ENCODE results near the gene TRRAP.
"Not testable (repeated sequence)": the region's sequence is repeated elsewhere in the genome, so short reads cannot be mapped to it uniquely, and the experiment has no call there.

The TRRAP gene

DNA sequence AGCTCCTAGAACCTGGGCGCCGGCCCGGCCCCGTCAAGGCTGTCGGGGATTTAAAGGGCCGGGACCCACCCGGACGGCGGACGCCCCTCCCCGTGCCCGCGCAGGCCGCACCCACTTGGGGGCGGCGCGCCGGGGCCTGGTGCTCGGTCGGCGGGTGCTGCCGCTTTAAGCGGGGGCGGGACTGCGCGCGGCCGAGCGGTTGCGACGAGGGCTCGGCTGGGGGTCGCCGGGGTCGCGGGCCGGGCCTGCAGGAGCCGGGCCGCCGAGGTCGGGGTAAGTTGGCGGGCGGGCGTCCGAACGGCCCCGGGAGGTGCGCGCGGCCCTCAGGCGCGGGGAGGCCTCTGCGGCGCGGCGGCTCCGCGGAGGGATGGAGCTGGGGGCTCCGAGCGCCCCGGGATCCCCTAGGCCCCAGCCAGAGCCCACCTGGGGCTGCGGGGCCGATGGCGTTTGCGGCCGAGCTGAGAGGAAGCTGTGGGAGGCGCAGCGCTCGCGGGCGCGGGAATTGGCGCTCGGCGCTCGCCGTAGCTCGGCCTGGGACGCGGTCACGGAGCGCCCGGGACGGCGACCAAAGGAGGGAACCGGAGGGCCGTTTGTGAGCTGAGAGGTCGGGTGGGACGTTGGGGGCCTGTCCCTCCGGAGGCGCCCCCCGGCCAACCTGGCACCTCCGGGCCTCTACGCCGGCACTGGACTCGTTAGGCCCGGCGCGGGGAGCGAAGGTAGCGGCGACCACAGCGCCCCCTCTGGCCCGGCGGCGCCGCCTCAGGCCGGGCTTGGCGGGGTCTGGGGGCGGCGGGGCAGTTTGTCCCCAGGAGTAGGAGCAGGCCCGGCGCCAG, at the start of gene TRRAP:
Gene TRRAP, plus strand, starts transcription at position 168 of the 833 bp plus-strand sequence. CDS start 2,619 bp downstream, outside the sequence.
- no peak for DNase-seq

DNA sequence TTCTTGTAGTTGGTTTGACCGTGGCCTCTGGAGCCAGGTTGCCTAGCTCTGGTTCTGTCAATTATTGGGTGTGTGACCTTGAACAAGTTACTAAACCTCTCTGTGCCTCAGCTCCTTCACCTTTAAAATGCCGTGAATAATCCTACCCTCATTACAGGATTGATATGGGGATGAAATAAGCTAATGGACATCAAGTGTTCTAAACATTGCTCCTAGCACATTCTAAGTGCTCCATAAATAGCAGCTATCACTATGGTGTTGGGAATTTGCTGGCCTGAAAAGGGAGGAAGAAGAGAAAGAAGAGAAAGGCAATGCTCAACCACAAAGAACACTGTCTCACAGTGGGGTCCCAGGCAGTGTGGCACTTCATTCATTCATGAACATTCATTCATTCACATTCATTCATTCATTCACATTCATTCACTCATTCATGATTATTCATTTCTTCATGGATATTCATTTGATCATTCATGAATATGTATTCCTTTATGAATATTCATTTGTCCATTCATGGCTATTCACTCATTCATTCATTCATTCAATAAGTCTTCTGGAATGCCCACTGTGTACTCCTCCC, 47.3 kb upstream of the TRRAP start:
- DNase-seq: no peak

DNA sequence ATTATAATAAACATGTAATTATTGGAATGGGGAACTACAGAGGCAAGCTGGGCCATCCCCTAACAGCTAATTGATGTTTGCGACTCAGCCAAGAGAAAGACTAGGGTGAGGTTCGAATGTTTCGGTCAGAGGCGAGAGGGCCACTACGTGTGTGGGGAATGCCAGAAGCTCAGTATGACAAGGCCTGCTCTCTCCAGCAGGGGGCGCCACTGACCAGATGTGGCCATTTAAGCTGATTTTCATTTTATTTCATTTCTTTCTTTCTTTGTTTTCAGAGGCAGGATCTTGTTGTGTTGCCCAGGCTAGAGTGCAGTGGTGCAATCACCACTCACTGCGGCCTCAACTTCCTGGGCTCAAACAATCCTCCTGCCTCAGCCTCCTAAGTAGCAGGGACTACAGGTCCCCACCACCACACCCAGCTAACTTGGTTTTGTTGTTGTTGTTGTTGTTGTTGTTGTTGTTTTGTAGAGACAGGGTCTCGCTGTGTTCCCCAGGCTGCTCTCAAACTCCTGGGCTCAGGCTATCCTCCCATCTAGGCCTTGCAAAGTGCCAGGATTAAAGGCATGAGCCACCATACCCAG, 46.6 kb upstream of the TRRAP start:
- no peak for DNase-seq

DNA sequence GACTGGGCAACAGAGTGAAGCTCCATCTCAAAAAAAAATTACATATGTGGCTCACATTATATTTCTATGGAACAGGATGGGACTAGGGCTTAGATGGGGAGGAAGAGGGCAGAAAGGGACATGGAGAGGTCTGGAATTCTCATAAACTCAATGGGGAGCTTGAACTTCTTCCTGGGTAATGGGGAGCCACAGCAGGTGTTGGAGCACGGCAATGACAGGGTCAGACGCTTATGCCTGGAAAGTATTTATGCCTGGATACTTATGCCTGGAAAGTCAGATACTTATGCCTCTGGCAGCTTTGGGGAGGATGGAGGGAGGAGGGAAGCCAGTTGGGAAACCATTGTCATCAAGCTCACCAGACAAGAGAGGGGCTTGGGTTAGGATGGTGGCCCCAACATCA, 45.3 kb upstream of the TRRAP start:
- no peak for DNase-seq

DNA sequence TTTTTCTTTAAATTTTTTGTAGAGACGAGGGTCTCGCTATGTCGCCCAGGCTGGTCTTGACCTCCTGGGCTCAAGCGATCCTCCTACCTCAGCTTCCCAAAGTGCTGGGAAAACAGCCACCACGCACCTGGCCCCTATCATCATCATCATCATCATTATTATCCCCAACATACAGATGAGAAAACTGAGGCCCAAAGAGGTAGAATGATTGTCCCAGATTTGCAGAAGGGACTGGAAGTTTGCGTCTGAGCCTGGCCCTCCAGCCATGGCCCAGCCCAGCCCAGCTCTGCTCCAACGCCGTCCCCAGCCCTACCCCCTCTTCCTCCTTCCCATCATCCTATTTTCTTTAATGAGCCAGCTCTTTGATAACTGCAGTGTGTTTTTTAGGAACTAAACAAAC, 43.4 kb upstream of the TRRAP start:
- no peak for DNase-seq

DNA sequence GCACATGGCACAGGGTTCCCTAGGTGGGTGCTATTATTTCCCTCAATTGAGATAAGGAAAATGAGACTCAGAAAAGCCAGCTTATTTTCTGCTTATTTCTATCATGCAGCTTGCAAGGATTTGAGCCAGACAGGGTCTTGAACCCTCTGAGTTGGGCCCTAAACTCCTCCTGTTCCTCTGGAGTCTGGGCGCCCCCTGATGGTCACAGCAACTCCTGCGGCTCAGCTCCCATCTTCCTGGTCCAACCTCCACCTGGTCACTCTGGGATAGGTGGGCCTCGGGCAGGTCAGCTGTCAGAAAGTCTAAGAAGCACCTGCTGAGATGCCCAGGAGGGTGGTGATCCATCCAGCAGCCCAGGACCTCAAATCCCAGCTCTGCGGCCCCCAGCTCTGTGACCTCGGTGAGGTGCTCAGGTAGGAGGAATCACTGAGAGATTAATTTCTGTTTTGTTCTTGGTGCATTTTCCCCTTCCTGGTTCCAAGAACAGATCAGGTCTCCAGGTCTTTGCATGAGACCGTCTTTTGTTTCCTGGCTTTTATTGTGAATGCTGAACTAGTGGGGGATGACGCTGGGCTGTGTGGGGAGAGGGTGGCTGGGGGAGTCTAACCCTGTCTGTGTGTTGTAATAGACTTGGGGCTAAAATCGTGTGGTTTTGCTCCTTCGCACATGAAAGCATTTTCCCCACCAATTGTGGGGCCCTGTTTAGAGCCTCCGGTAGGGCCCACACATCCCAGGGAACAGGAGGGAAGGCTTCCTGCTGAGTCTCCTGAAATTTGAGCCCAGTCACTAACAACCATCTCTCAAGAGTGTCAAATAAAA, 41.3 kb upstream of the TRRAP start:
- DNase-seq: no peak

- DNase-seq: no peak
These were observed 40.7 kb upstream of the TRRAP start for GRCh38 chr7:98837630-98837972.

- DNase-seq: no peak
These were observed 38.2 kb upstream of the TRRAP start for GRCh38 chr7:98840096-98840495.

GRCh38 chr7:98840722-98841121, 37.6 kb upstream of the TRRAP start:
- DNase-seq: no peak

DNA sequence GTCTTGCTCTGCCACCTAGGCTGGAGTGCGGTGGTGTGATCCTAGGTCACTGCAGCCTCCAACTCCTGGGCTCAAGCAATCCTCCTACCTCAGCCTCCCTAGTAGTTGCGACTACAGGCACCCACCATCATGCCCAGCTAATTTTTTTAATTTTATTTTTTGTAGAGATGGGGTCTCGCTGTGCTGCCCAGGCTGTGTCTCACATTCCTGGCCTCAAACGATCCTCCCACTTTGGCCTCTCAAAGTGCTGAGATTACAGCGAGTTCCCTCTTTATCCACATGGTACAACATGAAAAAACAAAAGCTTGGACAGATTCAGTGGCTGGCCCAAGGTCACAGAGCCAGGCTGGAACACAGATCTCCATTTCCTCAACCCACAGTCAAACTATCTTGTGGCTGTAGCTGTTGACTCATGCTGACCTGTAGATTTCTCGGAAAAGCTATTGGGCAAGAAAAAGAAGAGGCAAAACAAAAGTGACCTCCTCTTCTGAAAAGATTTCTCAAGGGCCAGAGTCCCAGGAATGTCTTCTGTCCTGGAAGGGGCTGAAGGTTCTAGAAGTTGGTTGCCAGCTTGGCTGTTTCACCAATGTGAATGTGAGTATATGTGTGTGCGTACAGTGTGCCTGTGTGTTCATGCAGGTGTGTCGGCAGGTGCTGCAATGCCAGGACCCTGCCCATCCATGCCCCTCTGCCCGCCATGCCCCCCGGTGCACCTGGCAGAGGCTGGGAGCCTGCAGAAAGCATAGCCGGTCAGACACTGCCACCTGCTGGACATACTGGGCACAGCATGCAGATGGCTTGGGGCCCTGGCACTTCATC, 36.9 kb upstream of the TRRAP start:
- DNase-seq: no peak

- not testable (repeated sequence) for DNase-seq
These were observed 35.8 kb upstream of the TRRAP start for GRCh38 chr7:98842552-98842951.

DNA sequence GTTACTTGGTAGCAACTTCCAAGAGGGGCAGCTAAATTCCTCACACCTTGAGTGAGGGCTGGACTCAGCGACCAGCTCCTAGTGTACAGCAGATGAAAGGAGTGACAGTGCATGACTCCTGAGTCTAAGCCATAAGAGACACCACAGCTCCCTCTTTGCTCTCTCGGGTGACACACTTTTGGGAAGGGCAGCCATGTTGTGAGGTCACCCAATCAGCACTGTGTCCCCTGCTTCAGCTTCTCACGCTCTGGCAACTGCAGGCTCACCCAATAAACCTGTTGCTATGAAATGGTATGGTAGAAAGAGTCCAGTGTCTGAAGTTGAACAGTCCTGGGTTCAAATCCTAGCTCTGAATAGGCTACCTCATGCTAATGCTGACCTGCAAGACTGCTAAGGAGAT, 29.4 kb upstream of the TRRAP start:
- no peak for DNase-seq

DNA sequence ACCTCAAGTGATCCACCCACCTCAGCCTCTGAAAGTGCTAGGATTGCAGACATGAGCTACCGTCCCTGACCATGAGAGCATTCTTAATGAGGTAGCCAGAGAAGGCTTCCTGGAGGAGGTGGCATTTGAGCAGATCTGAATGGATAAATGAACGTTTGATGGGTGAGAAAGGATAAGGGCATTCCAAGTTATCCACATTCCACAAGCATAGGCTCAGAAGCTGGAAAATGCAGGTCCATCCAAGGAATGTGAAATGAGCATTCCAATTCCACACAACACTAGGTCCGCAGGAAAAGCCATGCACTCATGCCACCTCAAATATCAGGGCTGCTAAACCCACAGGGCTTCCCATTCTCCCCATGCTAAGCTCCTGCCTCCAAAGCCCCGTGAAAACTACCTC, 25.5 kb upstream of the TRRAP start:
- DNase-seq: no peak

DNA sequence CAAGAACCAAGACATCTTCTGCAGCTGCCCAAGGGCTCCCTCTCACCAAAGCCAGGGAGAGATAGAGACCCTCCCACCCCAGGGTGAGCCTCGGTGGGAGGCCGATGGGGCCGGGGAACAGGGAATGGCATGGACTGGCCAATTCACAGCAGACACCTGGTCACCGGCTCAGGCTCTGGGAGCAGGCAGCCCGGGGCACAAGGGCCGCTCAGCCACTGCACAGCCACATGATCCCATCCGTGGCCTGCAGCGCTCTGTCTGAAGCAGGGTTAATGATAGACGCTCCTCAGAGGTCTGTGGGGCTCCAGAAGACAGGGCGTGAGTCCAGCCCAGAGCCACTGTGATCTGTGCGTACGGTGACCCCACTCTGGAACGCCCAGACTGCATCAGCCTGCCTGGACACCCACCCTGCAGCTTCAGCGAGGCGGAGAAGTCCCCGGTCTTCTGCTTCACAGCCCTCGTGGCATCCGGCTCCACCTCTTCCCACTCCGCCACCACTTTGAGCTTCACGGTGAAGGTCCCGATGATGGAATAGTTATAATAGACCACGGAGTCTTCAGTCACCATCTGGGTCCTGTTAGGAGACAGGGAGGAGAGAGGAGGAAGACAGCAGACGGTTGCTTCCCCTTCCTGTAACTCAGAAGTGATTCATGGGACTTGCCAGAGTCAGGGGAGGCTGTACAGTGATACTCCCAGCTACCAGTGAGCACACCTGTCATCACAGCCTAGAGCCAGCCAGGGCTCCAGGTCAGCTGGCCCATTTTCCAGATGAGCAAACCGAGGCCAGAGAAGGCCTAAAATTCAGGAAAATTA, 22.5 kb upstream of the TRRAP start:
- no peak for DNase-seq

DNA sequence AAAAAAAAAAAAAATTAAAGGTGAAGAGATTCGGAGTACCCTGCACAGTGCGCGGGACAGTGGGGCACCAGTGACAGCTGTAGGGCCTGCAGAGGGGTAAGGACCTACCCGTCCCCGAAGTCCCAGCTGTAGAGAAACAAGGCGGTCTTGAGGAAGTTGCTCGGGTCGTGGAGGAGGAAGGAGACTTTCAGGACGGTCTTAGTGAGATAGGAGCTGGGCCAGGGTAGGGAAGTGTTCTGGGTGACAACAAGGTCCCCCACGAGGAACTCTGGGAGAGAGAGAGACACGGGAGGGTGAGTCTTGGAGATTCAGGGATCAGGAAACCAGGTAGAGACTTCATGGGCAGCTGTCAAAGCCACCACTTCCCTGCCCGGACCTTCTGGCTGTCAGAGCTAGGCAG, 18.3 kb upstream of the TRRAP start:
- no peak for DNase-seq

DNA sequence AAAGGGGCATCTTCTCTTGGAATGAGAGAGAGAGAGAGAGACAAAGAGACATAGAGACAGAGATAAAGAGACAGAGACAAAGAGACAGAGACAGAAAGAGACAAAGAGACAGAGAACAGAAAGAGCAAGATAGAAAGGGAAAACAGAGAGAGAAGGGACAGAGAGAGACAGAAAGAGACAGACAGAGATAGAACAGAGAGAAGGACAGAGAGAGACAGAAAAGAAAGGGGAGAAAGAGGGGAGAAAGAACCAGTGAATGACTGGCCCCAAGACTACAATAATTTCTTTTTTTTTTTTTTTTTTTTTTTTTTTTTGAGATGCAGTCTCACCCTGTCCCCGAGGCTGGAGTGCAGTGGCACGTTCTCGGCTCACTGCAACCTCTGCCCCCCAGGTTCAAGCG, 16.1 kb upstream of the TRRAP start:
- no peak for DNase-seq

- DNase-seq: no peak
These were observed 15.5 kb upstream of the TRRAP start for GRCh38 chr7:98862716-98863420.

DNA sequence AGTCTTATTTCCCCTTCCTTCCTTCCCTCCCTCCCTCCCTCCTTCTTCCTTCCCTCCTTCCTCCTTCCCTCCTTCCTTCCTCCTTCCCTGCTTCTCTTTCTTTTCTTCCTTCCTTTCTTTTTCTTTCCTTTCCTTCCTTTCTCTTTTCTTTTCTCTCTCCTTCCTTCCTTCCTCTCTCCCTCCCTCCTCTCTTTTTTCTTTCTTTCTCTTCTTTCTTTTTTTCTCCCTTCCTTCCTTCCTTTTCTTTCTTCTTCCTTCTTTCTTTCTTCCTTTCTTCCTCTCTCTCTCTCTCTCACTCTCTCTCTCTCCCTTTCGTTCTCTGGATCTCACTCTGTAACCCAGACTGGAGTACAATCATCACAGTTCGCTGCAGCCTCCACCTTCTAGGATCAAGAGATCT, 14.7 kb upstream of the TRRAP start:
- DNase-seq: no peak

DNA sequence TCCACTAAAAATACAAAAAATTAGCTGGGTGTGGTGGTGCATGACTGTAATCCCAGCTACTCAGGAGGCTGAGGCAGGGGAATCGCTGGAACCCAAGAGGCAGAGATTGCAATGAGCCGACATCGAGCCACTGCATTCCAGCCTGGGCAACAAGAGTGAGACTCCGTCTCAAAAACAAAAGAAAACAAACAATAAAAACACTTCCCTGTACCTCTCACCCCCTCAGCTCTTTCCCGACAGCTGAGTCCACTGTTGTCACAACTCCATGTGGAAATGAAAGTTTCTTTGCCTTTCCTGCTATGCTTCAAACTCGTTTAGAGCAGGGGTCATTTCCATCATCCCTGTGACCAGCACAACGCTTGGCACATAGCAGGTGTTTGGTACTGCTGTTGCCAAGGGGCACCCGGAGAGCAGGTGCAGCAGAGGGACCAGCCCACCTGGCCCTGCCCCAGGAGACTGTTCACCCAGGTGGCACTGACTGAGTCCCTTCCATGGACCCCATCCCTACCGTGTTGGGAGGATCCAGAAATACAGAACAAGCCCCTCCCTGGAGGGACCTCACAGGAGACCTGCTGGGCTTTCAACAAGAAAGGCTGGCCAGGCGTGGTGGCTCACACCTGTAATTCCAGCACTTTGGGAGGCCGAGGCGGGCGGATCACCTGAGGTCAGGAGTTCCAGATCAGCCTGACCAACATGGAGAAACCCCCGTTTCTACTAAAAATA, 13.4 kb upstream of the TRRAP start:
- no peak for DNase-seq

- DNase-seq: no peak
These were observed 12.0 kb upstream of the TRRAP start for GRCh38 chr7:98866351-98866750.
